ENCODE results near the gene TAF4.

Gene TAF4

GRCh38 chr20:61929561-61929960 is 136.1 kb downstream of the TAF4 start:
- no peak for DNase-seq

GRCh38 chr20:61927826-61928541 is 137.7 kb downstream of the TAF4 start:
- DNase-seq, result no peak

DNA sequence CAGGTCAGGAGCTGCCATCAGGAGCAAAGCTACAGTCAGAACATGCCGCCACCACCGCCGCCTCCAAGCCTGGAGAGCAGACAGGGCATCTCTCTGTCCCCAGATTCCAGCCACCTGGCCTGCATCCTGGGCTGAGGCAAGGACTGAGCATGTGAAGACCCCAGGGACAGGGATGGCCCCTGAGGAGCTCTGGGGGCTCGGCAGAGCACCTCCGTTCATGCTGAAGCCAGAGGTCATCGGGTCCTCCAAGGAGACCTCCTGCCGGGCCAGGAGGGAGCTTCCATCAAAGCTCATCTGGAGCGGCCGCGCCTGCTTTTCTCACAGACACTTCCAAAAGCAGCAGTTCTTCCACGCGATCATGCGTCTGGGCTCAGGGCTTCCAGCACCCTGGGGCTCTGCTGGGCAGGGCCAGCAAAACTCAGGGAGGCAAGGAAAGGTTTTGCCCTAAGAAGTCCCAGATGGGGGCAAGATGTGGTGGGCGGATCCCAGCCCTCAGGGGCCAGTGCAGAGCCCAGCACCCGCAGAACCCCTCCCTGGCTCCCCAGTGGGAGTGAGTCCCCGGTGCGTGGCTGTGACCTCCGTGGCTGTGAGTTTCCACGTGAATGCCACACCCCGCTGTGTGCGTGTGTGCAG is 138.4 kb downstream of the TAF4 start:
- DNase-seq, result no peak

DNA sequence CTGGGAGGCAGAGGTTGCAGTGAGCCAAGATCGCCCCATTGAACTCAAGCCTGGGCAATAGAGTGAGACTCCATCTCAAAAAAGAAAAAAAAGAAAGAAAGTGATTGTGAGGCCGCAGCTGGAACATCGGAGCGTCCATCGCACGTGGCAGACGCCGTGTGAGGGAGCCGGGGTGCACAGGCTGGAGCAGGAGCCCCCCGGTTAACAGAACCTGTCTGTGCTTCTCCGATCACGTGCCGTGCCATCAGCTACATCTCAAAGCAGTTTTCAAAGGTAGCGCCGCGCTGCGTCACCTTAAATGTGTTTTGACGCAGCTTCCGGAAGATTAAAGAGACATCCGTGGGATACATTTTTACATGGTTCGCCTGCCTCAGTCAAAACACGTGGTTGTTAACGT is 138.9 kb downstream of the TAF4 start:
- DNase-seq, result no peak

DNA sequence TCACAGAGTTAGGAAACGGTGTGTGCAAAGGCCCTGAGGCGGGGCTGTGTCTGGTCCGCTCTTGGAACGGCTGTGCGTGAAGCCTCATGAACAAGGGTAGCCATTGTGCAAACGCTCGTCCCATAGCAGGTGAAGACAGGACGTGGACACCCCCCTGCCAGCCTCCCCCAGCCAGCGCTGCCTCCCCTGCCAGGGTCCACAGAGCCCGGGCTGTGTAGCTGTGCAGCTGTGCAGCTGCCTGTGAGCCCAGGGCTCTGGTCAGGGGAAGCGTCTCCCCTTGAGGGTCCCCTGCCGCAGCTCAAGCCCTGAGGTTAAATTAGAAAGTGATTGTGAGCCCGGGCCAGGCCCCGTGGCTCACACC is 139.4 kb downstream of the TAF4 start:
- no peak for DNase-seq

- no peak for DNase-seq
Measured at GRCh38 chr20:61925555-61926252, 140.0 kb downstream of the TAF4 start.

- no peak for DNase-seq
Measured at GRCh38 chr20:61924858-61925554, 140.7 kb downstream of the TAF4 start.

Data from activated CD4-positive, alpha-beta T cell treated with anti-CD3 and anti-CD28 coated beads, Interleukin-2, amount 50 U/mL, for 4 hours (primary cell).